ENCODE measurements around the gene KCNJ12.
"Not testable (repeated sequence)": the region's sequence is repeated elsewhere in the genome, so short reads cannot be mapped to it uniquely, and the experiment has no call there.

DNA sequence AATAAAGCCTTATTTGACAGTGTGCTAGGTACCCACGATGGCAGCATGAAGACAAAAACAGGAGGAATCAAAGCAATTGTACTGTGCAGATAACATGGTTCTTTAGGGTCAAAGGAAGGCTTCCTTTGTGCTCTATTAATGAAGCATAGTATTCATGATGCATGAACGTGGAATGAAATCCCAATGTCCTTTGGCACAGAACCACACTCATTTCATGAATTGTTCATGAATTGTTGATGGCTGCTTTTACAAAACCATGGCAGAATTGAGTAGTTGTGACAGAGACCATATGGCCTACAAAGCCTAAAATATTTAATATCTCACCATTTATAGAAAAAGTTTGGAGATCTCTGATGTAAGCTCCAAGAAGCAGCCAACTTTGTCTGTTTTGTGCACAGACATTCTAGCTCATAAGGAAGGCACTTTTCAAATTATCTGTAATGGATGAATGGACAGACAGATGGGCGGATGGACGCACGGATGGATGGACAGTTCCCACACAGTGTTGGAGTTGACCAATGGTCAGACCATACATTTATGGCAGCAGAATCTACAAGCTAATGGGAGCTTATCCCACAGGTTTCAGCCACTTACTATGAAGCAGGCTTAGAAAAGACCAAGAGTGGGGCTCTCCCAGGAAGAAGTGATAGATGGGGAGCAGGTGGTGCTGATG is 52.7 kb downstream of the KCNJ12 start:
- TF ChIP-seq, protein P1, sequence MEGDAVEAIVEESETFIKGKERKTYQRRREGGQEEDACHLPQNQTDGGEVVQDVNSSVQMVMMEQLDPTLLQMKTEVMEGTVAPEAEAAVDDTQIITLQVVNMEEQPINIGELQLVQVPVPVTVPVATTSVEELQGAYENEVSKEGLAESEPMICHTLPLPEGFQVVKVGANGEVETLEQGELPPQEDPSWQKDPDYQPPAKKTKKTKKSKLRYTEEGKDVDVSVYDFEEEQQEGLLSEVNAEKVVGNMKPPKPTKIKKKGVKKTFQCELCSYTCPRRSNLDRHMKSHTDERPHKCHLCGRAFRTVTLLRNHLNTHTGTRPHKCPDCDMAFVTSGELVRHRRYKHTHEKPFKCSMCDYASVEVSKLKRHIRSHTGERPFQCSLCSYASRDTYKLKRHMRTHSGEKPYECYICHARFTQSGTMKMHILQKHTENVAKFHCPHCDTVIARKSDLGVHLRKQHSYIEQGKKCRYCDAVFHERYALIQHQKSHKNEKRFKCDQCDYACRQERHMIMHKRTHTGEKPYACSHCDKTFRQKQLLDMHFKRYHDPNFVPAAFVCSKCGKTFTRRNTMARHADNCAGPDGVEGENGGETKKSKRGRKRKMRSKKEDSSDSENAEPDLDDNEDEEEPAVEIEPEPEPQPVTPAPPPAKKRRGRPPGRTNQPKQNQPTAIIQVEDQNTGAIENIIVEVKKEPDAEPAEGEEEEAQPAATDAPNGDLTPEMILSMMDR (IDR thresholded peaks at IDR 0.05), result not testable (repeated sequence)
- not testable (repeated sequence) for TF ChIP-seq POLR2A, POLR2AphosphoS5, EP300 (IDR thresholded peaks at IDR 0.05)

Data from suprapubic skin (tissue), 4 donors.